HG02678 (cell line): ENCODE results near the gene GMFB.

Source experiments
- ATAC-seq: cut with Tn5 transposase; IDR thresholded peaks from one replicate; pipeline ENCODE4 v1.9.1; 2021; ENCODE audit warnings: mild to moderate bottlenecking, moderate library complexity; ENCODE audit not compliant: unreplicated experiment

The GMFB gene

GRCh38 chr14:54435500-54435981 lies 53.2 kb downstream of the GMFB start:
- no peak for ATAC-seq

GRCh38 chr14:54428527-54428926 lies 60.3 kb downstream of the GMFB start:
- ATAC-seq, result no peak

GRCh38 chr14:54427871-54428270 lies 60.9 kb downstream of the GMFB start:
- no peak for ATAC-seq

GRCh38 chr14:54425537-54426274 lies 63.1 kb downstream of the GMFB start:
- ATAC-seq, result no peak

GRCh38 chr14:54425068-54425467 lies 63.7 kb downstream of the GMFB start:
- no peak for ATAC-seq
